Measurements from ENCODE around the gene SLC9C1.

SLC9C1 gene

GRCh38 chr3:112293368-112294321, at the start of gene SLC9C1:
Gene SLC9C1 (minus strand): TSS chr3:112294216. CDS start chr3:112286791, 7,425 bp downstream.
- DNase-seq, result no peak

- DNase-seq, result no peak
Measured at GRCh38 chr3:112341386-112341785, 47.4 kb upstream of the SLC9C1 start.

- DNase-seq, result no peak
Measured at GRCh38 chr3:112339609-112340008, 45.6 kb upstream of the SLC9C1 start.

DNA sequence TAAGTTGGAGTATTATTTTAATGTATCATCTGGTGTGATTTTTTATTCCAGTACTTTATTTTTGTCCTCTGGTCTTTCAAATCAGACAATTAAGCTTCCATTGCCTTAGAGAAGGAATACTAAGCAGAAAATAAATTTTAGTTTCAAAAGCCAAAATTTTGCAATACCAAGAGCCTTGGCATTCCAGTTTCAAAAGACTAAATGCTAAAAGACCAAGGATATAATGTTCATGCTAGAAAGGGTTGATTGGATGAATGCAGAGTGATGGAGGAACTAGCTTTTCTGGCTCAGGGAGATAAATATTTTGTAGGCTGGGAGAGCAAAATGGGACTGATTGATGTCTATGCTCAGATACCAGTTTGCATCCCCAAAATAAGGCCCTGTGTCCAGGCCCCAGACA, 45.1 kb upstream of the SLC9C1 start:
- DNase-seq, result no peak

DNA sequence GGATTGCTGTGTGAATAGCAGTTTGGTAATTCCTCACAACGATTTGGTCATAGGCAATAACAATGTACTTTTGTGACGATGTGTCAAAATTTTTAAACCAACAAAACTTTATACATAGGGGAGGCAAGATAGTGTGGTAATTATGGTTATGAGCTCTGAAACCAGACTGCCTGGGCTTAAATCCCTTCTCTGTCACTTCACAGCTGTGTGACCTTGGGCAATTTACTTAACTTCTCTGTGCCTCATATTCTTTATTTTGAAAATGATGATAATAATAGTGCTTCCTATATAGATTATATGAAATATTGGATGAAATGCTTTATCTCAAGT, 44.7 kb upstream of the SLC9C1 start:
- DNase-seq, result no peak

DNA sequence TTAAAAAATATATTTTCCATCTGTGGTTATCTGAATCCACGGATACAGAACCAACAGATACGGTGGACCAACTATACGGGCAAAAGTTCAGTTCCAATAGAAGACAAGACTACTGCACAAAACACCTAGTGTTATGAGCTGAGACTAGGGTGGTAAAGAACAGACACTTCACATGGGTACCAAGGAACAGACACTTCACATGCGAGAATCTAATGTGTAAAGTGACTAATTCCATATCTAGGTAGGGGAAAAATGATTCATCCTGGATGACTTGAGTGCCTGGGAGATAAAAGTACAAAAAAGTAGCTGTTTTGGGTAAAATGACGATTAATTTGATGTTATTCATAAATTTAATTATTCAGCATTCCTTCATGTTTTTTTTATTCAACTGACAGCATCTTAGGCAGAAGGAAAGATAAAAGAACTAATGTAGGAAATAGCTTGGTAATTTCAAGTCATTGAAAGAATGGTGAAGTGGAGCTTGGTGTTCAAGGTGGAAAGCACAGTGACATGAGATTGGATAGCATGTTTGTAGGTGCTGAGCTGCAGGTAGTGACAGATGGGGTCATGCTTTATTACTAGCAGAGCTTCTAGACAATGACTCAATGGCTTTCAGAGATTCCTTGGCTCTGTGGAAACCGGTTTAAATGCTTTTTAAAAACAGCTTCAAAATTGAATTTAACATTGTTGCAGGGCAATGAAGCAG, 44.2 kb upstream of the SLC9C1 start:
- no peak for DNase-seq

DNA sequence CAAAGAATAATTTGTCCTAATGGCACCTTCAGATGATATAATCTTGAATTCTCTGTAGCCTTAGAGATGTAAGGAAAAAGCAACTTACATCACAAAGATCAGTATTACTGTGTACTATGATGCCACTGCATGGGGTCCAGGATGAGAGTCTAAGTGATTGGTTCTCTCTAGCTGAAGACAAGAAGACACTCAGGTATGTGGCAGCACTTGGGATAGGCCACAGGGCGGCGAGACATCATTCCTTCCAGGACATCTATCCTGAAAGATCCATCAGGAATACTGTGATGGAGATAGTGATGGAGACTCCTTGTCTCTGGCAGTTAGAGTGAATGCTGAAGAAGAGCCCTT, 41.4 kb upstream of the SLC9C1 start:
- no peak for DNase-seq

DNA sequence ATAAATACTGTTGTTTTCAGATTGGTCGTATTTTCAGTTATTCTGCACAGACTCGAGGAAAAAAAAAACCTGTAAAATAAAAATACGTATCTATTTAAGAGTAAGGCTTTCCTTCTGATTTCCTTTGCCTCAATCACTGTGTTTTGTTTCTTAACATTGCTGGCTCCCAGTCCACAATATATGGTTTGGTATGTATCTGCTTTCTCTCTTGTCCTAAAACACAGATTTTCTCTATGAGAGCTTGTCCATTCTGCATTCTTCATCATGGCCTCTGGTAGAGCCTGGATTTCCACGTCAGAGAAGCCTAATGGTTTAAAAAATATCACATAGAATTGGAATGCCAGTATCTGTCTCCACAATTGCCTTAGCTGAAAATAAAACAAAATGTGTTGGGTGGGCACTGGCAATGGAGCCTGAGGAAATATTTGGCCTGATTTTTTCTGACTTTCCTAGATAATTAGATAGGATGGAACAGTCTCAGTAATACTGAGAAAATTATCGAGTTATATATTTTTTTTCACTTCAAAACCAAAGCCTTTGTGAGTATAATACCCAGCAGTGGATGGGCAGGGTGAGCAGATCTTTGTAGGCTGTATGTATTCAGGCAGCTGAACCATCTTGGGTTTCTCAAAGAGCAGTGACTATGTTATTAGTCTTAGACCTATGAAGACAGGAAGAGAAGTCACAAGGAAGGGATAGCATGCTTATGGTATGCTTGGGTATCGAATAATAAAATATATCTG, 40.8 kb upstream of the SLC9C1 start:
- no peak for DNase-seq

DNA sequence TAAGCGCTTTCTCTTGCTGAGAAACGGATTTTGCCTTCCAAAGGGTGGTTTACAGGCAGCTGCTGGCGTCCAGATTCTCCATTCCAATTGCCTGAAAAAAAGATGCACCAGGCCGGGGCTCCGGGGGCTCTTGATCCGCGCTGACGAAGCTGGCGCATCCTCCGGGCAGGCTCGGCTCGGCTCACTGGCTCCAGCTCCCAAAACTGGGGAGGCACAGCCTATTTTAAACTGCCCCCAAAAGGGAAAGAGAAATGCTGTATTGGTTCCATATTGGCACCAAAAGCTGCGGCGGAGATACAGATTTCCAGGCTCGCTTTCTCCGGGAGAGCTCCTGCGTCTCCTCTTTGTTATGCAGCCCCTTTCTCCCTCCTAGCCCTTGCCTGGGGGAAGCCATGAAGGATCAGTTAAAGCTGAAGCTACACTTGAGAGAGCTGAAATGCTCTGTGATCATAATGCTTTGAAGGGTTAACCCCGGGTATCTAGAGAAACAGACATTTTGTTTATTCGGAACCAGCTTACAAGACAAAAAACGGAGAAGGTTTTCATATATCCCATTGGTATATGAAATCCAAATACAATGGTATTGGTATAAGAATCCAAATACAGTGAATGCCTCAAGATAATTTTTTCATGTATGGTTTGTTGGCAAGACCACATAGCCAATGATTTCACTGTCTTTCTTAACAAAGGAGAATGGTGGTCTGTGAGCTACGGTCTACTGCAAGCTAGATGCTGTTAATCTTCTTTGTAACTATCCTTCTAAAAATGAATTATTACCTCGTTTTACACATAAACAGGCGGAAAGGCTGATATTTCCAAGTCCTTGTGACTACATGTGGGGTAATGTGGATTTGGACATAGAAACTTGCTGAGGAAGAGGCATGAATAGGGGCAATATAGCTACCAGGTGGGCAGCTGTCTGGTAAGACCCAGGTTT, 39.6 kb upstream of the SLC9C1 start:
- DNase-seq, result peak; percentile 29

GRCh38 chr3:112333002-112333380, 39.0 kb upstream of the SLC9C1 start, which contains the start of gene CD200:
Gene CD200 (plus strand): TSS chr3:112333156. CDS start chr3:112333213, 57 bp downstream.
- DNase-seq, result peak; percentile 42

DNA sequence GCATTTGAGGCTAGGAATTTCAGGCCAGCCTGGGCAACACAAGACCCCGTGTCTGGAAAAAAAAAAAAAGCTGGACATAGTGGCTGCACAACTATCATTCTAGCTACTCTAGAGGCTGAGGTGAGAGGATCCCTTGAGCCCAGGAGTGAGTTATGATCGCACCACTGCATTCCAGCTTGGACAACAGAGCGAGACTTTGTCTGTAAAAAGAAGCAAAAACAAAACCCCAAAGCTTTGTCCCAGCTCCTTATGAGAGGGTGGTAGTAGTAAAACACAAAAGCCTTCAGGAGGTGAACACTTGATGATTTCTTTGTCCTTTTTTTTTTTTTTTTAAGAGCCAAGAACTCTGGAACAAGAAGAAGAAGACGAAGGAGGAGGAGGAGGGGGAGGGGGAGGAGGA, 37.8 kb upstream of the SLC9C1 start:
- DNase-seq, result no peak

- DNase-seq, result peak; percentile 4
Measured at GRCh38 chr3:112327371-112327951, 33.4 kb upstream of the SLC9C1 start.

- DNase-seq, result no peak
Measured at GRCh38 chr3:112321867-112322652, 28.0 kb upstream of the SLC9C1 start.

DNA sequence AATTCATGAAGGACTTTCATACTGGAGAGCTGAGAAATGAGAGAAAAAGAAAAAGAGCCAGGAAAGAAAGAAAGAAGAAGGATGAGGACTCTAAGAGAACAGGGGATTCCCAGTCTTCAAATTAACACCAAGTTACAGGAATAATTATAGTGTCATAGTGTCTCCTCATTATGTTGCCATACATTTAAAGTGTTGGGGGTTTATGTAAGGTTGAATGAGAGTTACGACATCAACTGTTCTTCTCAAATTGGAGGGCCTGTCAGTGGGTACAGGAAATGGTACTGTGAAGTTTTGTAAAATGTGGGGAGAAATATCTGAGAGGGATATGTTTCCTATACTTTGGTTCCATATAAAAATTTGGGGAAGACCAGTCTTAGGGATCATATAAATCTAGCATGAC, 26.7 kb upstream of the SLC9C1 start:
- no peak for DNase-seq

DNA sequence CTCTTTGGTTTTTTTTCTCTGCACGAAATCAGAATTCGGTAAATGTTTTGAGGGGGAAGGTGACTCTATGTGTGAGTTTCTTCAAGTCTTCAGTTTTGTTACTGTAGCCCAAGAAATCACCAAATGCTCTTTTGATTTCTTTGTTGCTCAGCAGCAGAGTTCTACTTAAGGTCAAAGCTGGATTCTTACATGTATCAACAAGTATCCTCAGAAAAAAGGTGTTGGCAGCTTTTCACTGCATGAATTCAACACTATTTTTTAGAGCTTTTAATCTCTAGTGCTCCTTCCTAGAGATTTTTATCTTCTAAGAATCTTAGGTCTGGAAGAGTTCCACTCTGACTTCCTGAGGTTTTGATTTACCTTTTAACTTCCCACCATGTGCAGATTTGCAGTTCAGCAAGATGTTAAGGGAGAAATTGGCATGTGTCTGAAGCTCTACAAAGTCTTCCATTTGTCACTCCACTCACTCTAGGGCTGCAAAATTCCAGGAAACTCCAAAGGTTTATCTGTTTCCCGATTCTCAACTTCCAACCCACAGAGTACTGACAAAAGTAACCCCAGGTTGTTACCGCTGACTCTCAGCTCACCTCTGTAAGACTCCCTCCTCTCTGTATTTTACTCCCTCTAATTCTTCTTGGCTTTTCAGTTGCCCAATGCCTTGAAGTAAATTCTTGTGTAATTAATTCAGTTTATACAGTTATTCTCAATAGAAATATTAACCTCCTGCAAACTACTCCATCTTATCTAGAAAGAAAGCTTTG, 25.7 kb upstream of the SLC9C1 start:
- no peak for DNase-seq

DNA sequence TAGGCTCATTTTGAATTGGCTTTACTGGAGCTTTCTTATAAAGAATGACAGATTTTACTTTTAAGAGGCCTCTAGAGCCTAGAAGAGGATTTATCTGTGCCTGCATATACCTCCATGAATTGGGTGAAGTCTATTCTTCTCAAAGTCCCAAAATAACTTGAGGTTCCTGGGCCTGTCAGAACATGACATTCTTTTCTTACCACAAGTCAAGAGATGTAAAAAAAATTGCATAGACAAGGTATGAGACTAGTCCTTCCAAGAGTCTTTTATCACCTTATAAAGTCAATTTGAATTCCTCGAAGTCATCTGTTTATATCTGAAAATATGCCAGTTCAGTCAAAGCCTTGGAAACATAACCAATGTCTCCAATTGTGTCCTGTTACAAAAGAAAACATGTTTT, 21.8 kb upstream of the SLC9C1 start:
- no peak for DNase-seq

DNA sequence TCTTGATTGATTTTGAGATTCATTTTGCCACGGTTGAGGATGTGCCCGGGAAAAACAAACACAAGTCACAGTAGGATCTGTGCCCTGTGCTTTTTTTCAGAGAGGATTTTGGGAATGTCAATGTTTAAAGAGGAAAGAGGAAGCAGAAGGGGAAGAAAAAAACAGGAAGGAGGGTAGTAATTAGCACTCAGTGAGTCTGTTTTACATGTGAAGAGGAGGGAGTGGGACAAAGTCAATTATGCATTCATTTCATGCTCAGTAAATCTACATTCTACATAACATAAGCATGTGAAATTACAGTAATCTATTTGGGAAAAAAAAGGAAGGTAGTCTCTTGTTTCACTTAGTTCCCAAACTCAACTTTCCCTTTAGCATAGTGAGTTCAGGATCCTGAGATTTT, 20.6 kb upstream of the SLC9C1 start:
- DNase-seq, result no peak

GRCh38 chr3:112308151-112308911, 14.3 kb upstream of the SLC9C1 start:
- peak; percentile 80 for DNase-seq

DNA sequence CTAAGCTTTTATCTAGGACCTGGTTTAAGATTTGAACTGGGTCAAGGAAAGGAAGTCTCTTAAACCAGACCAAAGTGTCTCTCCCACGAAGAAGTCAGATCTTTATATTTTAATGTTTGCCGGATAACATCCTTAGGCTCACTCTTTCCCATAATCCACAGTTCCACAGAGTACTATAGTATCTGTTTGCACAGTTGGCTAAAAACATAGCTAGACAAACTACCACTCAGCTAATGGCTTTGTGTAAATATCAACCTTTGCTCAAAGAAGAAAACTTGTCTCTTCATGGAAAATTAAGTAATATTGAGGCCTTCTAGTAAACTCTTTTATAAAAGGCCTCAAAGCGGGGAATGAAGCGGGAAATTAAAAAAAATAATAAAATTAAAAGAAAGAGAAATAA, 13.5 kb upstream of the SLC9C1 start:
- no peak for DNase-seq

- DNase-seq, result no peak
Measured at GRCh38 chr3:112306825-112307224, 12.8 kb upstream of the SLC9C1 start.
